ENCODE data around the gene MELK. TPM values are rescaled to one million over a fixed set of nuclear protein-coding genes. Genes with fewer than 3 reads are reported as not detected.
A peak's percentile ranks its signal among the peaks of the same experiment; 100 is the strongest.

Gene MELK
- total and polyA plus RNA-seq, 10 of the 15 experiments (the other 5 are each of a cell fraction or from before 2014, with no cell fraction given): 38.7 to 80.3 (median 51.6) TPM

GRCh38 chr9:36686471-36686870 is 113.8 kb downstream of the MELK start:
- ChIA-PET POLR2A (no interaction called here), RAD21 (ENCODE audit: unreplicated experiment) (no interaction called here), SMC1A (ENCODE audit: uncharacterized antibody, unreplicated experiment) (no interaction called here), CTCF (no interaction called here)
- Histone ChIP-seq H2AFZ (ENCODE audit: control insufficient read depth, low read depth, low read length) (no peak overlapping the region), H3K9ac (ENCODE audit: control insufficient read depth, insufficient read depth, low read length) (no peak overlapping the region), H3K27ac (ENCODE audit: control insufficient read depth, insufficient read depth) (no peak overlapping the region), H3K27me3 (replicated peaks in 1 of 2; ENCODE audit: control insufficient read depth in 2 of 2, insufficient read depth in 2 of 2, low read length in 1 of 2) (no peaks in the 10 kb centered on the region), H3K4me2 (ENCODE audit: control insufficient read depth, insufficient read depth) (no peak overlapping the region), H4K20me1 (ENCODE audit: control insufficient read depth, insufficient read depth) (no peaks in the 10 kb centered on the region), H3K36me3 (ENCODE audit: control insufficient read depth in 2 of 2, insufficient read depth in 2 of 2, low read length in 1 of 2) (no peaks in the 10 kb centered on the region), H3K4me1 (ENCODE audit: control insufficient read depth, insufficient read depth, low read length) (0 out of 2 replicates have a peak, but pooled peaks cover 2% of the 10 kb centered on the region), H3K9me3 (replicated peaks; ENCODE audit: control insufficient read depth, insufficient read depth, low read length) (no peaks in the 10 kb centered on the region; the same call in 1 of the 3 replicates), H3K79me2 (ENCODE audit: control insufficient read depth, insufficient read depth, low read length) (no peaks in the 10 kb centered on the region), H3K4me3 (no peak overlapping the region)
- in situ Hi-C loops (cut with MboI): no loop called here
- ATAC-seq (no peak), FAIRE-seq (no peak), DNase-seq (ENCODE audit: low read depth, low spot score) (no peak)
- intact Hi-C loops (cut with micrococcal nuclease; ENCODE audit: unreplicated experiment): no loop called here
- no TSS peak for BruUV-seq (replicated peaks)
- TF ChIP-seq PAX8 (IDR thresholded peaks at IDR 0.05) (no peak), ATF2 (IDR thresholded peaks at IDR 0.05; ENCODE audit: low read length) (no peak), NFXL1 (IDR thresholded peaks at IDR 0.05; ENCODE audit: borderline replicate concordance) (no peak)
- WGBS (ENCODE audit: insufficient coverage, insufficient replicate concordance, low lambda C conversion rate, missing lambda C conversion rate): 62% methylated on average over 3 of the region's 3 CpGs

- ChIA-PET RAD21 (ENCODE audit: unreplicated experiment) (interaction anchor here (0.6 kb wide), 1 partner anchor 200 kb away, joined by 3 read pairs; no protein-coding TSS in a partner anchor), SMC1A (ENCODE audit: uncharacterized antibody, unreplicated experiment) (interaction anchor here (1.0 kb wide), 1 partner anchor 15 kb away, joined by 3 read pairs; no protein-coding TSS in a partner anchor), CTCF (interaction anchor here (1.1 kb wide), 1 partner anchor 38 kb away, joined by 3 read pairs; no protein-coding TSS in a partner anchor), POLR2A (no interaction called here)
- Histone ChIP-seq H3K9ac (ENCODE audit: control insufficient read depth, insufficient read depth, low read length) (no peak overlapping the region), H3K36me3 (ENCODE audit: control insufficient read depth in 2 of 2, insufficient read depth in 2 of 2, low read length in 1 of 2) (no peaks in the 10 kb centered on the region), H3K27me3 (replicated peaks in 1 of 2; ENCODE audit: control insufficient read depth in 2 of 2, insufficient read depth in 2 of 2, low read length in 1 of 2) (no peaks in the 10 kb centered on the region), H3K4me3 (no peak overlapping the region), H4K20me1 (ENCODE audit: control insufficient read depth, insufficient read depth) (no peaks in the 10 kb centered on the region), H3K4me2 (ENCODE audit: control insufficient read depth, insufficient read depth) (no peak overlapping the region), H2AFZ (ENCODE audit: control insufficient read depth, low read depth, low read length) (no peak overlapping the region), H3K79me2 (ENCODE audit: control insufficient read depth, insufficient read depth, low read length) (no peaks in the 10 kb centered on the region), H3K27ac (ENCODE audit: control insufficient read depth, insufficient read depth) (no peak overlapping the region), H3K4me1 (ENCODE audit: control insufficient read depth, insufficient read depth, low read length) (0 out of 2 replicates have a peak, but pooled peaks cover 2% of the 10 kb centered on the region), H3K9me3 (replicated peaks; ENCODE audit: control insufficient read depth, insufficient read depth, low read length) (no peaks in the 10 kb centered on the region)
- TF ChIP-seq IRF3 (IDR thresholded peaks at IDR 0.05) (no peak), E4F1 (IDR thresholded peaks at IDR 0.05; ENCODE audit: borderline replicate concordance, partially characterized antibody) (no peak), BACH1 (IDR thresholded peaks at IDR 0.05; ENCODE audit: borderline replicate concordance) (no peak), SPI1 (IDR thresholded peaks at IDR 0.05; ENCODE audit: borderline replicate concordance, insufficient read depth, low read depth, low read length) (peak; percentile 78), CREB1 (IDR thresholded peaks at IDR 0.05; ENCODE audit: low read depth) (no peak)
- ATAC-seq: peak; percentile 71
- FAIRE-seq: no peak
- no TSS peak for BruUV-seq (replicated peaks)
- DNase-seq (ENCODE audit: low read depth, low spot score): no peak
- in situ Hi-C loops (cut with MboI): no loop called here
- intact Hi-C loops (cut with micrococcal nuclease; ENCODE audit: unreplicated experiment): no loop called here
- WGBS (ENCODE audit: insufficient coverage, insufficient replicate concordance, low lambda C conversion rate, missing lambda C conversion rate): 4% methylated on average over 1 of the region's 1 CpG
Observed at GRCh38 chr9:36690412-36691168, 117.9 kb downstream of the MELK start.

Data from GM12878 (cell line).